T-helper 1 cell (primary cell): ENCODE measurements around the gene NUDC.
"Not testable (repeated sequence)": the region's sequence is repeated elsewhere in the genome, so short reads cannot be mapped to it uniquely, and the experiment has no call there.

Experiments
- DNase-seq, 5 donors: peaks; one replicate each; pipeline ENCODE4 v3.0.0-alpha.2; 2012 to 2020

The NUDC gene

DNA sequence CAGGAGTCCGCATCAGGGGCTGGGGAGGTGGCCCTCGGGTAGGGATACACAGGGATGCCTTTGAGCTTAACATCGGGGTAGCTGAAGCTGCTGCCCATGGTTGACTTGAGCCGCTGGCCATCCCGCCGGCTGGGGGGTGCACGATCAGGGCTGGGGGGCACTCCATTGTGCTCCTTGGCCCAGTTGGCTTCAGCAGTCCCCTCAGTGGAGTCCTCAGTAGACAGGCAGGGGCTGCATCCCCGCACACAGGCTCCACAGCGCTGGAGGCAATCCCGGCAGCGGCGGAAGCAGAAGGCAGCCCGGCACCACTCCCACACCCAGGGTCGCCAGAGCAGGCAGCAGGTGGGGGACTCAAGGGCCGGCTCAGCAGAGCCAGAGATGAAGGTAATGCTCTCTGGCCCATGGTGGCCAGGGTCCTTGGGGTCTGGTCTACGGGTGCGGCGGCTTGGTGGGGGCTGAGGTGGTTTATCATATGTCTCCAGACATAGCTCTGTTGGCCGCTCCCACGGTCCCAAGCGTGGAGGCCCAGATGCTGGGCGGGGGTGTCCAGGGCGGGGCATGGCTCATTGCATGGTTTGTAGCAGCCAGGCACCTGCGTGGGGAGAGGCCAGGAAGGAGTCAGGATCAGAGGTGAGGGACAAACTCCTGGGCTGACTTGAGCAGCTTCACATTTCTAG, 30.4 kb downstream of the NUDC start:
- no peak for DNase-seq

- DNase-seq, result no peak
These were observed 31.8 kb downstream of the NUDC start for GRCh38 chr1:26953374-26953773.

GRCh38 chr1:26956321-26956720, 34.8 kb downstream of the NUDC start:
- no peak for DNase-seq

- no peak for DNase-seq
These were observed 35.8 kb downstream of the NUDC start for GRCh38 chr1:26957306-26957705.

DNA sequence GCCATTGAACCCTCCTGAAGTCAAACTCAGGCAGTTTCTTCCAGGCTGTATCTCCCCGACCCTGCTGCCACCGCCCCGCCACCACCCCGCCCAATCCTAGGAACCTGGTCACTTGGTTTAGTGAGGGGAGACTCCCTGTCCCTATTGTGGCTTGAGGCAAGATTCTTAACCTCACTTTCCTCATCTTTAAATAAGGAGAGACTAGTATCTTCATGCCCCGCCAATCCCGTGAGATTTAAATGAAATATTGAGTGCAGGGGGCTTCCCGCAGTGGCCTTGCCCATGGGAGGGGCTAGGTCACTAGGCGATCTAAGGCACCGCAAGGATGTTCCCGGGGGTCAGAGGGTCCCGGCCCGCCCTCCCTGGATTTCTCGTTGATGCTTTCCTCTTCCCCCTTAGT, 37.7 kb downstream of the NUDC start:
- no peak for DNase-seq

DNA sequence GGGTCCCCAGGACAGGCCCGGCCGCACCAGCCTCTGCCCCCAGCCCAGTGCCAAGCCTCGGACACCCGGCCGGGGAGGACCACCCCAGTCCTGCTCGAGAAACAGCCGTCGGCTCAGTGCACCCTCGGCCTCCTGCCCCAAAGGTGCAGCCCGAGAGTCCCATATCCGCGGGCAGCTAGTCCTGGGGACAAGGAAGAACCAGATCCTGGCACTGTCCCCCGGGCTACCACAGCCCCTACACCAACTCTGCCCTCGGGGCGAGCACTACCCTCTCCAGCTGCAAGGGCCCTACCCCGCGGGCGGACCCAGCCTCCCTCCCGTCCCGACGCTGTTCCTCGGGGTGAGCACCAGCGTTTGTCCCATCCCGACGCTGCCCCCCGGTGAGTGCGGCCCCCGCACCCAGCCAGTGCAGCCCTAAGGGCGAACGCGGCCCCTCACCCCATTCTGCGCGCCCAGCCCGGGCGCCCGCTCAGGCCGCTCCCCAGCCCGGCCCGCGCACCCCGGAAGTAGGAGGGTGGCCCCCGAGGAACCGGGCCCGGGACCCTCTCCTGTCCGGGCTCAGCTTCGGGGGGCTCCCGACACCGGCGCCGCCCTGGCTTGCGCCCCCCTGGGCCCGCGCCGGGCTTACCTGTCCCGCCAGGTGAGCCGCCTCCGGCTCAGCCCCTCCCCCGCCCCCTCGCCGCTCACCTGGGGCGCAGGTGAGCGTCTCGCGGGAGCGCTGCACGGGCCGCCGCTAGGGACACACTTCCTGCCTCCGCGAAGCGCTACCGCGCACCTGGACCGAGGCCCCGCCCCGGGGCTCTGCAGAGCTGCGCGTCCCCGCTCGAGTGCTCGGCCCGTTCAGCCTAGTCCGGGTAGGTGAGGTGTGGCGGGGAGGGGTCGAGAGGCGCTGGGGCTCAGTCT, 38.4 kb downstream of the NUDC start, which contains the start of gene KDF1:
Gene KDF1 (minus strand): TSS at position 747 of the 903 bp plus-strand sequence. CDS start 8,088 bp downstream, outside the sequence.
- peak; percentile 17 to 63 (median 42) for DNase-seq

GRCh38 chr1:26960625-26960966, 39.1 kb downstream of the NUDC start:
- DNase-seq, result no peak

GRCh38 chr1:26961826-26962225, 40.3 kb downstream of the NUDC start:
- DNase-seq, result no peak

- no peak for DNase-seq
These were observed 43.7 kb downstream of the NUDC start for GRCh38 chr1:26965213-26965612.

- no peak for DNase-seq
These were observed 44.1 kb downstream of the NUDC start for GRCh38 chr1:26965628-26966027.

- no peak for DNase-seq
These were observed 49.3 kb downstream of the NUDC start for GRCh38 chr1:26970810-26971209.

DNA sequence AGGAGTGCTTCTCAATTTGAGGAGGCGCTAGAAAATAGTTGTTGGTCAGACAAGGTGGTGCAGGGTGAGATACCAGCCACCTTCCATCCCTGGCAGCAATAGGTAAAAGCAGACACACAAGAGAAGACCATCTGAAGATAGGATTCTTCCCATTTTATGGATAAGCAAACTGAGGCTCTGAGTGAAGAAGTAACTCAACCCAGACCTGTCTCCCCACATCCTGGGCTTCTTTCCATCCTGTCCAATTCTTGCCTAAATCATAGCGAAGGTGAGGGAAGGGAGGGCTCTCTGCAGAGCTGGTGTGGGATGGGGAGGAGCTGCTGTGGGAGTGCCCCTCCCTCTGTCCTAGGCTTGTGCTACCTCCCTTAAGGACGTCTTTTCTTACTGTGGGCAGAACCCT, 50.0 kb downstream of the NUDC start:
- DNase-seq, result no peak

- DNase-seq, result no peak
These were observed 50.8 kb downstream of the NUDC start for GRCh38 chr1:26972390-26972789.

DNA sequence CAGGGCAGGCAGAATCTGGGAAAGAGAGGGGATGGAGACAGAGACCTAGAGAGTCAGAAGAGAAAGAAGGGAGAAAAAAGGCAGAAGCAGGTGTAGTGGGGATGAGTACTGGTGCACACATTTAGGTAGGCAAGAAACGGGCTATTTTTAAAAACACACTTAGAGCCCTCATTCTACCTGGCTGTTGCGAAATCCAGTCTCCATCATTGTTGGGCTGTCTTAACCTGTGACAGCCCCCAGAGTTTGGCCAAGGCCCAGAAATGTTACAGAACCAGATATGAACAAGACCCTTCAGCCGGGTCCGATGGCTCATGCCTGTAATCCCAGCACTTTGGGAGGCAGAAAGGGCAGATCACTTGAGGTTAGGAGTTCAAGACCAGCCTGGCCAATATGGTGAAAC, 51.3 kb downstream of the NUDC start:
- no peak for DNase-seq

DNA sequence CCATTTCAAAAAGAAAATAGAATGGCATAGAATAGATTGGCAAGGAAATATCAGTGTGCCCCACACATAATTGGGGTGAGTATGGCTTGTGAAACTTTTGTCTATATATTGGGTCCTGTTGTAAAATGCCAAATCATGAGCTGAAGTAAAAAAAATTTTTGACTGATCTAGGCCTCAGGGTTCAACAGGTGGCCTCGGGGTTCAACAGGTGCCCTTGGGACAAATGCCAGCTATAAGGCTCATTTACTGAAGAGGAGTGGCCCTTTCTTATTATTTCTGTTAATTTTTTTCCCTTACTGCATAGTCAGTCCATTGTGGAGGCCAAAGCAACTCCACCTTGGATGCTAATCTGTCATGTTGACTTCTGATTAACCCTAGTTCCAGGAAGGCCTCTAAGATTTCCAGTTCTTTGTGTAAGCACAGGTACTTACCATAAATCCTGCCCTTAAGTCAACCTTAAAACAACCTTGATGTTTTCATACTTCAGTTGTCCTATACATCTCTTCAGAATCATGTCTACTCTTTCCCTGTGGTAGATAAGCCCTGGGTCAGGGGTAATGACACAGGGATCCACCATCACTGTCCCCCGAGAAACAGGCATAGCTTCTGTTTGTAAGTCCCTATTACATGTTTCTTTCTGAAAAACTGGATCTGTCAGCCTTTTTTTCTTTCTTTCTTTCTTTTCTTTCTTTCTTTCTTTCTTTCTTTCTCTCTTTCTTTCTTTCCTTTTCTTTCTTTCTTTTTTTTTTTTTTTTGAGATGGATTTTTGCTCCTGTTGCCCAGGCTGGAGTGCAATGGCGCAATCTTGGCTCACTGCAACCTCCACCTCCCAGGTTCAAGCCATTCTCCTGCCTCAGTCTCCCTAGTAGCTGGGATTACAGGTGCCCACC, 55.3 kb downstream of the NUDC start:
- DNase-seq, result no peak

DNA sequence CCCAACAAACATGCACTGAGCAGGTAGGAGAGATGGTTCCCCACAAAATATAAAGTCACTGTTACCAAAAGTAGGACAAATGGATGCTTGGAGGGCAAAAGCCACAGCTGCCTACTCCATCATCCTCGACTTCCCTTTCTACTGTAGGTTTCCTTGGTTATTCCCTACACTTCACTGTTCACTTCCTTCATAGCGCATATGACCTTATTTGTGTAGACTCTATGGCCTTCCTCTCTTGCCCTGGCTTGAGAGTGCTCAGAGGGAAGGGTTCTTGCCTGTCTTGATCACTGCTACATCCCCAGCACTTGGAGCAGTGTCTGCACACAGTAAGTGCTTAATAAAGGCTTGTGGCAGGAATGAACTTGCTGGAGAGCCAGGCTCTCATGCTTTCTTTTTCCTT, 57.4 kb downstream of the NUDC start:
- DNase-seq, result no peak

GRCh38 chr1:26981146-26981846, 59.8 kb downstream of the NUDC start:
- no peak for DNase-seq

GRCh38 chr1:26983863-26984262, 62.3 kb downstream of the NUDC start:
- no peak for DNase-seq

- no peak for DNase-seq
These were observed 62.7 kb downstream of the NUDC start for GRCh38 chr1:26984291-26984690.

- no peak for DNase-seq
These were observed 65.1 kb downstream of the NUDC start for GRCh38 chr1:26986658-26987057.

DNA sequence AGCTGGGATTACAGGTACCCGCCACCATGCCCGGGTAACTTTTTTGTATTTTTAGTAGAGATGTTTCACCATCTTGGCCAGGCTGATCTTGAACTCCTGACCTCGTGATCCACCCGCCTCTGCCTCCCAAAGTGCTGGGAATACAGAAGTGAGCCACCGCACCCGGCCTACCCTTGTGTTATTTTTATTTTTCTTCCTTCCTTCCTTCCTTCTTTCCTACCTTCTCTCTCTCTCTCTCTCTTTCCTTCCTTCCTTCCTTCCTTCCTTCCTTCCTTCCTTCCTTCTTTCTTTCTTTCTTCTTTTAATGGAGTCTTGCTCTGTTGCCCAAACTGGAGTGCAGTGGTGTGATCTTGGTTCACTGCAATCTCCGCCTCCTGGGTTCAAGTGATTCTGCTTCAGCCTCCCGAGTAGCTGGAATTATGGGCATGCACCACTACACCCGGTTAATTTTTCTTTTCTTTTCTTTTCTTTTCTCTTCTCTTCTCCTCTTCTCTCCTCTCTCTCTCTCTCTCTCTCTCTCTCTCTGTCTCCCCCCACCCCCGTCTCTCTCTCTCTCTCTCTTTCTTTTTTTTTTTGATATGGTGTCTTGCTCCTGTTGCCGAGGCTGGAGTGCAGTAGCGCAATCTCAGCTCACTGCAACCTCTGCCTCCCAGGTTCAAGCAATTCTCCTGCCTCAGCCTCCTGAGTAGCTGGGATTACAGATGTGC, 68.0 kb downstream of the NUDC start:
- DNase-seq, result not testable (repeated sequence)
